Endodermal cell (in vitro differentiated cells): Measurements from ENCODE around the gene TEX30. TPM values are rescaled to one million over a fixed set of nuclear protein-coding genes. Genes with fewer than 3 reads are reported as not detected.

Experiments
- DNase-seq: peaks from one replicate; pipeline ENCODE4 v3.0.0-alpha.2; 2017
- H3K27ac ChIP-seq: 2 replicates; pipeline ENCODE4 v1.5.1; 2013; ENCODE audit warnings: mild to moderate bottlenecking, low read depth, low read length, moderate library complexity
- H3K27me3 ChIP-seq: 2 replicates; pipeline ENCODE4 v1.6.1; 2013; ENCODE audit warnings: mild to moderate bottlenecking, low read length, moderate library complexity; ENCODE audit not compliant: insufficient read depth, control insufficient read depth, poor library complexity, severe bottlenecking
- H3K36me3 ChIP-seq: 2 replicates; pipeline ENCODE4 v1.7.0; 2013; ENCODE audit warnings: mild to moderate bottlenecking, low read length, moderate library complexity; ENCODE audit not compliant: control insufficient read depth, insufficient read depth
- H3K4me1 ChIP-seq: one replicate; pipeline ENCODE4 v1.7.0; 2013; ENCODE audit warnings: low read length; ENCODE audit not compliant: control insufficient read depth, insufficient read depth
- H3K4me3 ChIP-seq: 2 replicates; pipeline ENCODE4 v1.5.1; 2013; ENCODE audit warnings: mild to moderate bottlenecking, low read length, moderate library complexity
- H3K9ac ChIP-seq: 2 replicates; pipeline ENCODE4 v1.6.1; 2013; ENCODE audit warnings: mild to moderate bottlenecking, low read length, moderate library complexity; ENCODE audit not compliant: poor library complexity, severe bottlenecking; ENCODE audit errors: extremely low read depth
- H3K9me3 ChIP-seq: 2 replicates; pipeline ENCODE4 v1.6.1; 2013; ENCODE audit warnings: mild to moderate bottlenecking, low read length, moderate library complexity; ENCODE audit not compliant: control insufficient read depth
- H3K27ac Mint-ChIP-seq: 2 replicates; pipeline ENCODE4 v1.8.0; 2020; ENCODE audit warnings: mixed read lengths
- H3K27me3 Mint-ChIP-seq: 2 replicates; pipeline ENCODE4 v1.8.0; 2021; ENCODE audit warnings: mild to moderate bottlenecking, mixed read lengths; ENCODE audit not compliant: insufficient read depth
- H3K36me3 Mint-ChIP-seq: 2 replicates; pipeline ENCODE4 v1.8.0; 2020; ENCODE audit warnings: low read depth, mixed read lengths
- H3K4me1 Mint-ChIP-seq: 2 replicates; pipeline ENCODE4 v1.8.0; 2020; ENCODE audit warnings: mixed read lengths
- H3K4me3 Mint-ChIP-seq: 2 replicates; pipeline ENCODE4 v1.8.0; 2020; ENCODE audit warnings: mild to moderate bottlenecking, moderate library complexity, mixed read lengths
- H3K9me3 Mint-ChIP-seq: 2 replicates; pipeline ENCODE4 v1.8.0; 2020; ENCODE audit warnings: mild to moderate bottlenecking, mixed read lengths
- CTCF ChIP-seq: fragments of 200-600 bp; sonication (generic); conservative IDR thresholded peaks from 2 replicates; pipeline ENCODE4 v1.5.0; 2021; ENCODE audit warnings: antibody characterized with exemption, mild to moderate bottlenecking
- WGBS, 2 experiments: methylation state at CpG; one replicate each; pipeline versions ENCODE4 v1.1.5 to v1.1.7; 2013; ENCODE audit warnings: missing lambda C conversion rate in 2 of 2, mixed read lengths in 1 of 2; ENCODE audit not compliant: insufficient coverage in 1 of 2, insufficient read length in 1 of 2; 5-methylcytosine and 5-hydroxymethylcytosine counted together
- total RNA-seq, 2 donors: library from RNA; stranded (reverse); fragmentation: NEBNext Ultra II Directional in 1 of 2; extraction: Animal tissue kit (Norgen Biotek cat#: 25700) in 1 of 2; gene quantifications; 2 replicates in 1 of 2; 3 replicates in 1 of 2; pipeline ENCODE4 v1.2.1, GENCODE V29; 2021

TEX30 gene
- total RNA-seq, 2 donors from 2014 or later, result 10.0 to 11.5 TPM

- Histone ChIP-seq H3K4me1 (no peaks in the 10 kb centered on the region), H3K27me3 (no peaks in the 10 kb centered on the region), H3K9ac (no peak overlapping the region), H3K36me3 (no peaks in the 10 kb centered on the region), H3K27ac (no peak overlapping the region), H3K4me3 (no peak overlapping the region), H3K9me3 (no peaks in the 10 kb centered on the region)
- Mint-ChIP-seq H3K9me3 (no peaks in the 10 kb centered on the region), H3K27me3 (no peaks in the 10 kb centered on the region), H3K4me1 (no peaks in the 10 kb centered on the region), H3K36me3 (no peaks in the 10 kb centered on the region), H3K4me3 (no peak overlapping the region), H3K27ac (no peak overlapping the region)
- 80 to 82% methylated on average over 1 to 2 of the region's 2 CpGs for WGBS, 2 experiments
- no peak for TF ChIP-seq CTCF
- no peak for DNase-seq
These were observed 14.7 kb downstream of the TEX30 start for GRCh38 chr13:102758842-102759241.

GRCh38 chr13:102757006-102757405 lies 16.6 kb downstream of the TEX30 start:
- Histone ChIP-seq H3K9me3 (no peaks in the 10 kb centered on the region), H3K27ac (no peak overlapping the region), H3K36me3 (no peaks in the 10 kb centered on the region), H3K27me3 (no peaks in the 10 kb centered on the region), H3K9ac (no peak overlapping the region), H3K4me1 (no peaks in the 10 kb centered on the region), H3K4me3 (no peak overlapping the region)
- Mint-ChIP-seq H3K27ac (no peak overlapping the region), H3K9me3 (no peaks in the 10 kb centered on the region), H3K36me3 (no peaks in the 10 kb centered on the region), H3K4me3 (no peak overlapping the region), H3K4me1 (no peaks in the 10 kb centered on the region), H3K27me3 (no peaks in the 10 kb centered on the region)
- 86% methylated on average over 1 of the region's 1 CpG; no CpG with 5 or more reads in 1 of the 2 experiments for WGBS, 2 experiments
- TF ChIP-seq CTCF, result no peak
- DNase-seq, result no peak

GRCh38 chr13:102751886-102752285 lies 21.7 kb downstream of the TEX30 start:
- H3K4me1 ChIP-seq, result no peaks in the 10 kb centered on the region
- H3K9ac ChIP-seq, result no peak overlapping the region
- TF ChIP-seq CTCF, result no peak
- Mint-ChIP-seq H3K27ac (no peak overlapping the region), H3K27me3 (peaks cover 1% of the 10 kb centered on the region), H3K36me3 (no peaks in the 10 kb centered on the region), H3K4me1 (no peaks in the 10 kb centered on the region), H3K4me3 (no peak overlapping the region), H3K9me3 (no peaks in the 10 kb centered on the region)
- H3K9me3 ChIP-seq, result no peaks in the 10 kb centered on the region
- H3K27me3 ChIP-seq, result no peaks in the 10 kb centered on the region
- no peak for DNase-seq
- no peaks in the 10 kb centered on the region for H3K36me3 ChIP-seq
- WGBS, 2 experiments, result 90 to 96% methylated on average over 2 to 3 of the region's 3 CpGs
- H3K27ac ChIP-seq, result no peak overlapping the region
- no peak overlapping the region for H3K4me3 ChIP-seq
